Measurements from ENCODE around the gene UBAP2.

DNA sequence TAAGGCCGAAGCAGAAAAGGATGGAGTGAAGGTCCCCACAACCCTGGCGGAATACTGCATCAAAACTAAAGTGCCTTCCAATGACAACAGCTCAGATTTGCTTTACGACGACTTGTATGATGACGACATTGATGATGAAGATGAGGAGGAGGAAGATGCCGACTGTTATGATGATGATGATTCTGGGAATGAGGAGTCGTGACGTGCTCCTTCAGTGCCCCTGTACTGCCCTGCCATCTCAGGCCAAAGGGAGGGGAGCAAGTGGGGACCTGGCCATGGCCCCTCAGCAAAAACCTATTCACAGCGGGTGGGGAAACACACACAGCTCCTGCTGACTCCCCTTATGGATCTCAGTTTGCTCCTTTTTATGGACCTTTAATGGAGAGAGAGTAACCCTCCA lies 131.7 kb downstream of the UBAP2 start:
- TF ChIP-seq CTCF (conservative IDR thresholded peaks at IDR 0.05; ENCODE audit: low read depth, low read length): no peak
- TF ChIP-seq ELK1 (IDR thresholded peaks at IDR 0.05; ENCODE audit: borderline replicate concordance, low read depth, low read length): no peak
- TF ChIP-seq POLR2A (IDR thresholded peaks at IDR 0.05; ENCODE audit: low read depth, low read length): no peak
